GM12878 (cell line): ENCODE measurements around the gene PRMT7. TPM values are rescaled to one million over a fixed set of nuclear protein-coding genes. Genes with fewer than 3 reads are reported as not detected.
A peak's percentile ranks its signal among the peaks of the same experiment; 100 is the strongest.

ENCODE experiments used
- BCL11A ChIP-seq: IDR thresholded peaks from 2 replicates; pipeline ENCODE4 v1.6.1; 2011; ENCODE audit warnings: low read depth, low read length
- BMI1 ChIP-seq: fragments of 450-650 bp; IDR thresholded peaks from 2 replicates; pipeline ENCODE4 v1.6.1; 2016; ENCODE audit warnings: mild to moderate bottlenecking, moderate library complexity, borderline replicate concordance
- CHD2 ChIP-seq: IDR thresholded peaks from 2 replicates; pipeline ENCODE4 v1.6.1; 2011; ENCODE audit warnings: low read depth, low read length, improper control_type of control experiment, borderline replicate concordance
- FOXK2 ChIP-seq: fragments of 450-650 bp; IDR thresholded peaks from 2 replicates; pipeline ENCODE4 v1.6.1; 2017; ENCODE audit warnings: mild to moderate bottlenecking, moderate library complexity
- HDAC6 ChIP-seq: fragments of 200-600 bp; sonication (generic); IDR thresholded peaks from one replicate; pipeline ENCODE4 v1.8.0; 2017; ENCODE audit warnings: antibody characterized with exemption; ENCODE audit not compliant: unreplicated experiment
- IKZF1 ChIP-seq: fragments of 450-650 bp; conservative IDR thresholded peaks from 2 replicates; pipeline ENCODE4 v1.6.1; 2017; ENCODE audit warnings: antibody characterized with exemption, mild to moderate bottlenecking
- IRF4 ChIP-seq: IDR thresholded peaks from 2 replicates; pipeline ENCODE4 v1.6.1; 2011; ENCODE audit warnings: low read depth, low read length
- JUNB ChIP-seq: IDR thresholded peaks from 2 replicates; pipeline ENCODE4 v1.6.1; 2016; ENCODE audit warnings: antibody characterized with exemption, mild to moderate bottlenecking
- LARP7 ChIP-seq: fragments of 450-650 bp; IDR thresholded peaks from 2 replicates; pipeline ENCODE4 v1.6.1; 2017; ENCODE audit warnings: mild to moderate bottlenecking
- MTA3 ChIP-seq: IDR thresholded peaks from 2 replicates; pipeline ENCODE4 v1.6.1; 2012; ENCODE audit warnings: low read length, inconsistent platforms, borderline replicate concordance
- NFIC ChIP-seq: IDR thresholded peaks from 2 replicates; pipeline ENCODE4 v1.6.1; 2012; ENCODE audit warnings: low read depth, mild to moderate bottlenecking, inconsistent platforms, low read length, moderate library complexity
- NR2F1 ChIP-seq: fragments of 450-650 bp; conservative IDR thresholded peaks from 2 replicates; pipeline ENCODE4 v1.6.1; 2017; ENCODE audit warnings: mild to moderate bottlenecking
- POLR2A ChIP-seq: IDR thresholded peaks from 2 replicates; pipeline ENCODE4 v1.6.1; 2011; ENCODE audit warnings: low read depth, mild to moderate bottlenecking, low read length
- STAT3 ChIP-seq: IDR thresholded peaks from 2 replicates; pipeline ENCODE4 v1.6.1; 2011; ENCODE audit warnings: low read depth, low read length, improper control_type of control experiment
- TCF12 ChIP-seq: IDR thresholded peaks from 2 replicates; pipeline ENCODE4 v1.6.1; 2011; ENCODE audit warnings: low read depth, mild to moderate bottlenecking, low read length
- TCF7 ChIP-seq: IDR thresholded peaks from 2 replicates; pipeline ENCODE4 v1.6.1; 2014; ENCODE audit warnings: antibody characterized with exemption, borderline replicate concordance
- ZZZ3 ChIP-seq: IDR thresholded peaks from 2 replicates; pipeline ENCODE4 v1.6.1; 2011; ENCODE audit warnings: low read depth; ENCODE audit not compliant: control insufficient read depth, insufficient read length
- polyA plus RNA-seq, 11 experiments: library from polyadenylated mRNA; depleted of rRNA in 4 of 11; unstranded in 6 of 11; stranded (reverse) in 5 of 11; fragments of >200 nt; fragmentation: Nextera tagmentation in 4 of 11; fragmentation: Illumina TruSeq in 1 of 11; extraction: Ambion mirVana in 4 of 11; extraction: Trizol in 1 of 11; gene quantifications; 1 replicate in 1 of 11; 2 replicates in 10 of 11; pipeline versions ENCODE4 v1.2.1 to v1.2.3, GENCODE V29; 2011 to 2016; ENCODE audit warnings: inconsistent platforms in 2 of 11, missing spikeins in 2 of 11, low read depth in 1 of 11
- total RNA-seq, 4 experiments: library from RNA; depleted of rRNA in 3 of 4; stranded (reverse); fragments of >200 nt in 3 of 4; fragmentation: Illumina TruSeq in 1 of 4; extraction: Trizol in 1 of 4; gene quantifications; 2 replicates each; pipeline versions ENCODE4 v1.2.1 to v1.2.3, GENCODE V29; 2013 to 2021
- TF ChIP-seq, protein P1 (sequence below): fragments of 450-650 bp; IDR thresholded peaks from 2 replicates; pipeline ENCODE4 v1.6.1; 2016; ENCODE audit warnings: mild to moderate bottlenecking
- TF ChIP-seq, protein P2 (sequence below): IDR thresholded peaks from 2 replicates; pipeline ENCODE4 v1.6.1; 2012; ENCODE audit warnings: low read depth, low read length, improper control_type of control experiment
- TF ChIP-seq, protein P3 (sequence below): IDR thresholded peaks from 2 replicates; pipeline ENCODE4 v1.6.1; 2011; ENCODE audit warnings: mild to moderate bottlenecking, low read depth, low read length, moderate library complexity; ENCODE audit not compliant: insufficient replicate concordance
- TF ChIP-seq, protein P4 (sequence below): IDR thresholded peaks from 2 replicates; pipeline ENCODE4 v1.6.1; 2012; ENCODE audit warnings: low read length, inconsistent platforms
- TF ChIP-seq, protein P5 (sequence below): fragments of 450-650 bp; IDR thresholded peaks from 2 replicates; pipeline ENCODE4 v1.6.1; 2017; ENCODE audit warnings: mild to moderate bottlenecking, moderate library complexity

Gene PRMT7
- total and polyA plus RNA-seq, 10 of the 15 experiments (the other 5 are each of a cell fraction or from before 2014, with no cell fraction given): 5.1 to 56.1 (median 42.0) TPM

DNA sequence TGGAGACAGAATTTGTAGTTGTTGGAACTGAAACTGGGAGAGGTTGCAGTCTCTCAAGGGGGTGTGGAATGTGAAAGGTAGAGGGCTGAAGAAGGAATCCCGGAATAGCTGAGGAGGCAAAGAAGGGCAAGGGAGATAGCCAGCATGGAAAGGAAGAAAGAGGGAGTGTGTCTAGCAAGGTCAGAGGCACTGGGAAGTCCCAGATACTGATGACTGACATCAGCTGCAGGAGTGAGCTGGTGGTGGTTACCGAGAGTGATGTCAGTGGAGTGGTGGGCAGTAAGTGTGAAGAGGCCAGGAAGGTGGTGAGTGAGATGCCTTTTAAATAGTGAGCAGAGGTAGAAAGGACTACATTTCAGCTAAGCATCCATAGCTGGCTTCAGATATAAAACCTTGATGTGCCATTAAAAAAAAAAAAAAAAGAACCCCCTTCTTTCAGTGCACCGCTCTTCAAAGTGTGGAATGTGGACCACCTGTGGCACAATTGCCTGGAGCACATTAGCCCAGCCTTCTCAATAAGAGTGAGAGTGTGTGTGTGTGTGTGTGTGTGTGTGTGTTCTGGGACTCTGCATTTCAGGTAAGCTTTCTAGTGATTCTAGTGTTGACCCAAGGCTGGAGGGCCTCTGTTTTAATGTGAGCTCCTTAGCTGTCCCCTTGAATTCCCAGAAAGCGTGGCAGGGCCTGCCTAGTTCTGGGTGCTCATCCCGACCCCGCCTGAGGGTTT lies 8.5 kb downstream of the PRMT7 start (continued):
- no peak for TF ChIP-seq MTA3
- peak; percentile 82 for TF ChIP-seq NR2F1
- 0 out of 2 replicates have a peak, but pooled peaks have one; percentile 31 for TF ChIP-seq IRF4
- no peak for TF ChIP-seq HDAC6
- TF ChIP-seq JUNB: no peak; the same call in 1 of the 2 replicates
- TF ChIP-seq STAT3: no peak
- peak; percentile 58; the same call in 1 of the 2 replicates for TF ChIP-seq BCL11A
- no peak for TF ChIP-seq LARP7
- TF ChIP-seq ZZZ3: no peak
- TF ChIP-seq CHD2: 0 out of 2 replicates have a peak, but pooled peaks have one; percentile 17
- TF ChIP-seq, protein P1, sequence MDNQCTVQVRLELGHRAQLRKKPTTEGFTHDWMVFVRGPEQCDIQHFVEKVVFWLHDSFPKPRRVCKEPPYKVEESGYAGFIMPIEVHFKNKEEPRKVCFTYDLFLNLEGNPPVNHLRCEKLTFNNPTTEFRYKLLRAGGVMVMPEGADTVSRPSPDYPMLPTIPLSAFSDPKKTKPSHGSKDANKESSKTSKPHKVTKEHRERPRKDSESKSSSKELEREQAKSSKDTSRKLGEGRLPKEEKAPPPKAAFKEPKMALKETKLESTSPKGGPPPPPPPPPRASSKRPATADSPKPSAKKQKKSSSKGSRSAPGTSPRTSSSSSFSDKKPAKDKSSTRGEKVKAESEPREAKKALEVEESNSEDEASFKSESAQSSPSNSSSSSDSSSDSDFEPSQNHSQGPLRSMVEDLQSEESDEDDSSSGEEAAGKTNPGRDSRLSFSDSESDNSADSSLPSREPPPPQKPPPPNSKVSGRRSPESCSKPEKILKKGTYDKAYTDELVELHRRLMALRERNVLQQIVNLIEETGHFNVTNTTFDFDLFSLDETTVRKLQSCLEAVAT: peak; percentile 72; the same call in 1 of the 2 replicates
- TF ChIP-seq TCF12: peak; percentile 82
- peak; percentile 84 for TF ChIP-seq IKZF1
- no peak for TF ChIP-seq POLR2A
- TF ChIP-seq, protein P2, sequence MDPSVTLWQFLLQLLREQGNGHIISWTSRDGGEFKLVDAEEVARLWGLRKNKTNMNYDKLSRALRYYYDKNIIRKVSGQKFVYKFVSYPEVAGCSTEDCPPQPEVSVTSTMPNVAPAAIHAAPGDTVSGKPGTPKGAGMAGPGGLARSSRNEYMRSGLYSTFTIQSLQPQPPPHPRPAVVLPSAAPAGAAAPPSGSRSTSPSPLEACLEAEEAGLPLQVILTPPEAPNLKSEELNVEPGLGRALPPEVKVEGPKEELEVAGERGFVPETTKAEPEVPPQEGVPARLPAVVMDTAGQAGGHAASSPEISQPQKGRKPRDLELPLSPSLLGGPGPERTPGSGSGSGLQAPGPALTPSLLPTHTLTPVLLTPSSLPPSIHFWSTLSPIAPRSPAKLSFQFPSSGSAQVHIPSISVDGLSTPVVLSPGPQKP: no peak
- TF ChIP-seq, protein P3, sequence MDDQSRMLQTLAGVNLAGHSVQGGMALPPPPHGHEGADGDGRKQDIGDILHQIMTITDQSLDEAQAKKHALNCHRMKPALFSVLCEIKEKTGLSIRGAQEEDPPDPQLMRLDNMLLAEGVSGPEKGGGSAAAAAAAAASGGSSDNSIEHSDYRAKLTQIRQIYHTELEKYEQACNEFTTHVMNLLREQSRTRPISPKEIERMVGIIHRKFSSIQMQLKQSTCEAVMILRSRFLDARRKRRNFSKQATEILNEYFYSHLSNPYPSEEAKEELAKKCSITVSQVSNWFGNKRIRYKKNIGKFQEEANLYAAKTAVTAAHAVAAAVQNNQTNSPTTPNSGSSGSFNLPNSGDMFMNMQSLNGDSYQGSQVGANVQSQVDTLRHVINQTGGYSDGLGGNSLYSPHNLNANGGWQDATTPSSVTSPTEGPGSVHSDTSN: peak; percentile 80
- TF ChIP-seq, protein P4, sequence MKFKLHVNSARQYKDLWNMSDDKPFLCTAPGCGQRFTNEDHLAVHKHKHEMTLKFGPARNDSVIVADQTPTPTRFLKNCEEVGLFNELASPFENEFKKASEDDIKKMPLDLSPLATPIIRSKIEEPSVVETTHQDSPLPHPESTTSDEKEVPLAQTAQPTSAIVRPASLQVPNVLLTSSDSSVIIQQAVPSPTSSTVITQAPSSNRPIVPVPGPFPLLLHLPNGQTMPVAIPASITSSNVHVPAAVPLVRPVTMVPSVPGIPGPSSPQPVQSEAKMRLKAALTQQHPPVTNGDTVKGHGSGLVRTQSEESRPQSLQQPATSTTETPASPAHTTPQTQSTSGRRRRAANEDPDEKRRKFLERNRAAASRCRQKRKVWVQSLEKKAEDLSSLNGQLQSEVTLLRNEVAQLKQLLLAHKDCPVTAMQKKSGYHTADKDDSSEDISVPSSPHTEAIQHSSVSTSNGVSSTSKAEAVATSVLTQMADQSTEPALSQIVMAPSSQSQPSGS: peak; percentile 71
- TF ChIP-seq BMI1: 0 out of 2 replicates have a peak, but pooled peaks have one; percentile 42
- TF ChIP-seq NFIC: peak; percentile 51; the same call in 1 of the 2 replicates
- TF ChIP-seq TCF7: no peak
- TF ChIP-seq FOXK2: no peak
- TF ChIP-seq, protein P5, sequence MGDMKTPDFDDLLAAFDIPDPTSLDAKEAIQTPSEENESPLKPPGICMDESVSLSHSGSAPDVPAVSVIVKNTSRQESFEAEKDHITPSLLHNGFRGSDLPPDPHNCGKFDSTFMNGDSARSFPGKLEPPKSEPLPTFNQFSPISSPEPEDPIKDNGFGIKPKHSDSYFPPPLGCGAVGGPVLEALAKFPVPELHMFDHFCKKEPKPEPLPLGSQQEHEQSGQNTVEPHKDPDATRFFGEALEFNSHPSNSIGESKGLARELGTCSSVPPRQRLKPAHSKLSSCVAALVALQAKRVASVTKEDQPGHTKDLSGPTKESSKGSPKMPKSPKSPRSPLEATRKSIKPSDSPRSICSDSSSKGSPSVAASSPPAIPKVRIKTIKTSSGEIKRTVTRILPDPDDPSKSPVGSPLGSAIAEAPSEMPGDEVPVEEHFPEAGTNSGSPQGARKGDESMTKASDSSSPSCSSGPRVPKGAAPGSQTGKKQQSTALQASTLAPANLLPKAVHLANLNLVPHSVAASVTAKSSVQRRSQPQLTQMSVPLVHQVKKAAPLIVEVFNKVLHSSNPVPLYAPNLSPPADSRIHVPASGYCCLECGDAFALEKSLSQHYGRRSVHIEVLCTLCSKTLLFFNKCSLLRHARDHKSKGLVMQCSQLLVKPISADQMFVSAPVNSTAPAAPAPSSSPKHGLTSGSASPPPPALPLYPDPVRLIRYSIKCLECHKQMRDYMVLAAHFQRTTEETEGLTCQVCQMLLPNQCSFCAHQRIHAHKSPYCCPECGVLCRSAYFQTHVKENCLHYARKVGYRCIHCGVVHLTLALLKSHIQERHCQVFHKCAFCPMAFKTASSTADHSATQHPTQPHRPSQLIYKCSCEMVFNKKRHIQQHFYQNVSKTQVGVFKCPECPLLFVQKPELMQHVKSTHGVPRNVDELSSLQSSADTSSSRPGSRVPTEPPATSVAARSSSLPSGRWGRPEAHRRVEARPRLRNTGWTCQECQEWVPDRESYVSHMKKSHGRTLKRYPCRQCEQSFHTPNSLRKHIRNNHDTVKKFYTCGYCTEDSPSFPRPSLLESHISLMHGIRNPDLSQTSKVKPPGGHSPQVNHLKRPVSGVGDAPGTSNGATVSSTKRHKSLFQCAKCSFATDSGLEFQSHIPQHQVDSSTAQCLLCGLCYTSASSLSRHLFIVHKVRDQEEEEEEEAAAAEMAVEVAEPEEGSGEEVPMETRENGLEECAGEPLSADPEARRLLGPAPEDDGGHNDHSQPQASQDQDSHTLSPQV: no peak
